Measurements from ENCODE around the gene HTR3E.

DNA sequence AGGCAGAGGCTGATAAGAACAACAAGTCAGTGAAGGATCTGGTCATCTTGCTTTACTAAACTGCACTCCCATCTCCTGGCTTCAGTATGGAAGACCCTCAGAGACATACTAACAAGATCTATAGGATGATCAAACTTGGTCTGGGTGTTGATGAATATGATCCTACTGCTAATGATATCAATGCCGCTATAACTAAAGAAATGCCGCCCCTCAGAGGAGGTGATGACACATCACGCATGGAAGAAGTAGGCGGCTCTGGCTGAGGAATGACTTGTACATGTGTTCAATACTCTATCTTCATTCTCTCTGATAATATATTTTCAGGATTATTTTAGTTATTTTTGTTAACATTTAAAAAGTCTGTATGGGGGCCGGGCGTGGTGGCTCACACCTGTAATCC lies 20.8 kb downstream of the HTR3E start:
- TF ChIP-seq POLR2AphosphoS5 (IDR thresholded peaks at IDR 0.05) (no peak), CTCF (IDR thresholded peaks at IDR 0.05) (no peak), EP300 (IDR thresholded peaks at IDR 0.05) (no peak), POLR2A (IDR thresholded peaks at IDR 0.05) (no peak)
